Memory B cell (primary cell): ENCODE results near the gene ABHD17B.
"Not testable (repeated sequence)": the region's sequence is repeated elsewhere in the genome, so short reads cannot be mapped to it uniquely, and the experiment has no call there.

Experiments
- ATAC-seq: fragments of 150-1000 bp; cut with Tn5 transposase; 2 replicates; pipeline ENCODE4 v1.10.0; 2021; ENCODE audit warnings: low read depth, mild to moderate bottlenecking, moderate library complexity
- DNase-seq, 2 donors: peaks; one replicate each; pipeline ENCODE4 v3.0.0; 2022; ENCODE audit warnings: low spot score in 2 of 2
- H3K27ac Mint-ChIP-seq: one replicate; pipeline ENCODE4 v1.8.0; 2022; ENCODE audit warnings: mild to moderate bottlenecking, moderate library complexity, mixed read lengths
- H3K27me3 Mint-ChIP-seq: one replicate; pipeline ENCODE4 v1.8.0; 2022; ENCODE audit warnings: mixed read lengths
- H3K36me3 Mint-ChIP-seq: one replicate; pipeline ENCODE4 v1.8.0; 2022; ENCODE audit warnings: mild to moderate bottlenecking, mixed read lengths
- H3K4me1 Mint-ChIP-seq: one replicate; pipeline ENCODE4 v1.8.0; 2022; ENCODE audit warnings: mixed read lengths
- H3K4me3 Mint-ChIP-seq: one replicate; pipeline ENCODE4 v1.8.0; 2022; ENCODE audit warnings: mild to moderate bottlenecking, moderate library complexity, mixed read lengths
- H3K9me3 Mint-ChIP-seq: one replicate; pipeline ENCODE4 v1.8.0; 2022; ENCODE audit warnings: mixed read lengths

ABHD17B gene

GRCh38 chr9:71911061-71911907 is at the start of gene ABHD17B, which contains the start of gene C9orf85:
Gene ABHD17B, minus strand, starts transcription at chr9:71911193. Its CDS starts 36,113 bp downstream, at chr9:71875080.
Gene C9orf85, plus strand, starts transcription at chr9:71911639. Its CDS starts 96 bp downstream, at chr9:71911735.
- Mint-ChIP-seq H3K27me3 (no peaks in the 10 kb centered on the region), H3K9me3 (peaks cover 1% of the 10 kb centered on the region), H3K27ac (peak within 1 kb of the TSS; percentile 89), H3K36me3 (peaks cover 2% of the 10 kb centered on the region), H3K4me3 (peak within 1 kb of the TSS; percentile 99), H3K4me1 (peaks cover 33% of the 10 kb centered on the region)
- peak; percentile 90 to 94 for DNase-seq
- ATAC-seq = peak; percentile 90

- DNase-seq = no peak
- peaks cover 6% of the 10 kb centered on the region for H3K36me3 Mint-ChIP-seq
- ATAC-seq = no peak
- no peak overlapping the region for H3K4me3 Mint-ChIP-seq
- H3K27ac Mint-ChIP-seq = no peak overlapping the region
- H3K4me1 Mint-ChIP-seq = no peaks in the 10 kb centered on the region
- H3K27me3 Mint-ChIP-seq = no peaks in the 10 kb centered on the region
- no peaks in the 10 kb centered on the region for H3K9me3 Mint-ChIP-seq
These were observed 44.4 kb upstream of the ABHD17B start for GRCh38 chr9:71955300-71955915.

GRCh38 chr9:71954652-71955051 is 43.7 kb upstream of the ABHD17B start:
- not testable (repeated sequence) for H3K4me3 Mint-ChIP-seq, H3K27me3 Mint-ChIP-seq, H3K36me3 Mint-ChIP-seq, DNase-seq, ATAC-seq, H3K4me1 Mint-ChIP-seq, H3K9me3 Mint-ChIP-seq, H3K27ac Mint-ChIP-seq

GRCh38 chr9:71944754-71945375 is 33.9 kb upstream of the ABHD17B start:
- DNase-seq (no peak), ATAC-seq (no peak)
- H3K36me3 Mint-ChIP-seq = peaks cover 15% of the 10 kb centered on the region
- H3K4me3 Mint-ChIP-seq = no peak overlapping the region
- H3K27me3 Mint-ChIP-seq = no peaks in the 10 kb centered on the region
- H3K9me3 Mint-ChIP-seq = no peaks in the 10 kb centered on the region
- H3K4me1 Mint-ChIP-seq = peaks cover 10% of the 10 kb centered on the region
- peak overlapping the region; percentile 59 for H3K27ac Mint-ChIP-seq

- DNase-seq = no peak
- no peak for ATAC-seq
- H3K27ac Mint-ChIP-seq = no peak overlapping the region
These were observed 31.1 kb upstream of the ABHD17B start for GRCh38 chr9:71941998-71942567.

GRCh38 chr9:71941060-71941568 is 30.1 kb upstream of the ABHD17B start:
- H3K27me3 Mint-ChIP-seq = no peaks in the 10 kb centered on the region
- H3K4me3 Mint-ChIP-seq = no peak overlapping the region
- no peaks in the 10 kb centered on the region for H3K9me3 Mint-ChIP-seq
- DNase-seq (no peak), ATAC-seq (no peak)
- peaks cover under 1% of the 10 kb centered on the region for H3K36me3 Mint-ChIP-seq
- peaks cover 16% of the 10 kb centered on the region for H3K4me1 Mint-ChIP-seq
- no peak overlapping the region for H3K27ac Mint-ChIP-seq

More at GRCh38 chr9:71941998-71942567, 31.1 kb upstream of the ABHD17B start:
- no peaks in the 10 kb centered on the region for H3K27me3 Mint-ChIP-seq
- H3K4me3 Mint-ChIP-seq = no peak overlapping the region
- peaks cover 15% of the 10 kb centered on the region for H3K4me1 Mint-ChIP-seq
- peaks cover 5% of the 10 kb centered on the region for H3K36me3 Mint-ChIP-seq
- no peaks in the 10 kb centered on the region for H3K9me3 Mint-ChIP-seq

GRCh38 chr9:71937898-71938297 is 26.9 kb upstream of the ABHD17B start:
- DNase-seq = no peak
- H3K4me1 Mint-ChIP-seq = peaks cover 25% of the 10 kb centered on the region
- no peak for ATAC-seq
- no peaks in the 10 kb centered on the region for H3K27me3 Mint-ChIP-seq
- peaks cover 4% of the 10 kb centered on the region for H3K36me3 Mint-ChIP-seq
- no peak overlapping the region for H3K27ac Mint-ChIP-seq
- H3K4me3 Mint-ChIP-seq = no peak overlapping the region
- no peaks in the 10 kb centered on the region for H3K9me3 Mint-ChIP-seq

- H3K27me3 Mint-ChIP-seq = no peaks in the 10 kb centered on the region
- H3K9me3 Mint-ChIP-seq = peaks cover 2% of the 10 kb centered on the region
- H3K4me1 Mint-ChIP-seq = peaks cover 22% of the 10 kb centered on the region
- H3K27ac Mint-ChIP-seq = no peak overlapping the region
- ATAC-seq (no peak), DNase-seq (no peak)
- no peak overlapping the region for H3K4me3 Mint-ChIP-seq
- H3K36me3 Mint-ChIP-seq = peaks cover 8% of the 10 kb centered on the region
These were observed 26.2 kb upstream of the ABHD17B start for GRCh38 chr9:71937070-71937625.

GRCh38 chr9:71936066-71936465 is 25.1 kb upstream of the ABHD17B start:
- no peak overlapping the region for H3K4me3 Mint-ChIP-seq
- no peaks in the 10 kb centered on the region for H3K27me3 Mint-ChIP-seq
- DNase-seq (no peak), ATAC-seq (no peak)
- H3K9me3 Mint-ChIP-seq = peaks cover 2% of the 10 kb centered on the region
- H3K4me1 Mint-ChIP-seq = peaks cover 18% of the 10 kb centered on the region
- H3K36me3 Mint-ChIP-seq = peaks cover 10% of the 10 kb centered on the region
- H3K27ac Mint-ChIP-seq = peak overlapping the region; percentile 37

GRCh38 chr9:71931166-71931565 is 20.2 kb upstream of the ABHD17B start:
- Mint-ChIP-seq H3K36me3 (peaks cover 10% of the 10 kb centered on the region), H3K27me3 (no peaks in the 10 kb centered on the region), H3K9me3 (peaks cover 2% of the 10 kb centered on the region), H3K27ac (no peak overlapping the region), H3K4me3 (no peak overlapping the region), H3K4me1 (peaks cover 19% of the 10 kb centered on the region)
- no peak for ATAC-seq
- no peak for DNase-seq

GRCh38 chr9:71929791-71930440 is 18.9 kb upstream of the ABHD17B start:
- Mint-ChIP-seq H3K36me3 (peaks cover 10% of the 10 kb centered on the region), H3K4me3 (no peak overlapping the region), H3K27ac (no peak overlapping the region), H3K4me1 (peaks cover 9% of the 10 kb centered on the region), H3K27me3 (no peaks in the 10 kb centered on the region), H3K9me3 (peaks cover 2% of the 10 kb centered on the region)
- ATAC-seq = no peak
- no peak for DNase-seq

- Mint-ChIP-seq H3K27me3 (no peaks in the 10 kb centered on the region), H3K27ac (no peak overlapping the region), H3K4me3 (no peak overlapping the region), H3K4me1 (peaks cover 7% of the 10 kb centered on the region), H3K36me3 (peaks cover 11% of the 10 kb centered on the region), H3K9me3 (peaks cover 2% of the 10 kb centered on the region)
- ATAC-seq (no peak), DNase-seq (no peak)
These were observed 18.2 kb upstream of the ABHD17B start for GRCh38 chr9:71929223-71929622.

- no peak for DNase-seq
- Mint-ChIP-seq H3K27ac (no peak overlapping the region), H3K9me3 (peaks cover 2% of the 10 kb centered on the region), H3K36me3 (peaks cover 12% of the 10 kb centered on the region), H3K4me1 (peaks cover 7% of the 10 kb centered on the region), H3K4me3 (no peak overlapping the region), H3K27me3 (no peaks in the 10 kb centered on the region)
- ATAC-seq = no peak
These were observed 17.8 kb upstream of the ABHD17B start for GRCh38 chr9:71928806-71929205.
